SK-N-SH (cell line): ENCODE data around the gene MSANTD3. TPM values are rescaled to one million over a fixed set of nuclear protein-coding genes. Genes with fewer than 3 reads are reported as not detected.

ENCODE experiments used
- CTCF ChIA-PET: fragments of 300-600, 350-600 bp; formaldehyde crosslinking; extraction: SDS; loops from one replicate; lab custom pipeline; 2021; lab: Yijun Ruan, JAX
- POLR2A ChIA-PET: fragments of 350-600 bp; sonication (Branson Sonifier 250); formaldehyde crosslinking; extraction: SDS; loops from one replicate; lab custom pipeline; 2020; ENCODE audit warnings: antibody characterized with exemption, inconsistent platforms; lab: Yijun Ruan, JAX
- DNase-seq: peaks from one replicate; pipeline ENCODE4 v3.0.0; 2012
- H2AFZ ChIP-seq: fragments of 200-600 bp; sonication (generic); 2 replicates; pipeline ENCODE4 v1.8.1; 2016; ENCODE audit warnings: antibody characterized with exemption, mild to moderate bottlenecking, low read depth
- H3F3A ChIP-seq: fragments of 200-600 bp; sonication (generic); replicated peaks from 2 replicates; pipeline ENCODE3; 2016; ENCODE audit warnings: antibody characterized with exemption, mild to moderate bottlenecking; ENCODE audit not compliant: insufficient read depth
- H3K27ac ChIP-seq, 2 experiments: fragments of 200-500 bp in 1 of 2; fragments of 200-600 bp in 1 of 2; sonication (Bioruptor generic) in 1 of 2; sonication (generic), shearing (Covaris generic) in 1 of 2; 2 replicates each; pipeline versions ENCODE4 v1.5.1 to v1.6.1; 2014 to 2016; ENCODE audit warnings: low read depth in 2 of 2, inconsistent platforms in 1 of 2, low read length in 1 of 2, mild to moderate bottlenecking in 1 of 2, mixed read lengths in 1 of 2
- H3K27me3 ChIP-seq: fragments of 200-600 bp; sonication (generic), shearing (Covaris generic); 2 replicates; pipeline ENCODE4 v1.6.1; 2016; ENCODE audit warnings: mixed run types; ENCODE audit not compliant: insufficient read depth
- H3K36me3 ChIP-seq, 2 experiments: fragments of 200-500 bp in 1 of 2; fragments of 200-600 bp in 1 of 2; sonication (Bioruptor generic) in 1 of 2; sonication (generic) in 1 of 2; replicated peaks in 1 of 2; 2 replicates each; pipeline versions ENCODE3 to v1.5.1; 2014 to 2016; ENCODE audit warnings: low read length in 1 of 2, mild to moderate bottlenecking in 1 of 2; ENCODE audit not compliant: insufficient read depth in 2 of 2, control insufficient read depth in 1 of 2
- H3K4me1 ChIP-seq, 2 experiments: fragments of 200-500 bp in 1 of 2; fragments of 200-600 bp in 1 of 2; sonication (Bioruptor generic) in 1 of 2; sonication (generic), shearing (Covaris generic) in 1 of 2; 2 replicates each; pipeline versions ENCODE4 v1.5.1 to v1.6.1; 2014 to 2016; ENCODE audit warnings: low read depth in 1 of 2, low read length in 1 of 2, mixed run types in 1 of 2; ENCODE audit not compliant: insufficient read depth in 2 of 2, control insufficient read depth in 1 of 2
- H3K4me2 ChIP-seq: fragments of 200-600 bp; sonication (generic), shearing (Covaris generic); 2 replicates; pipeline ENCODE4 v1.6.1; 2017; ENCODE audit warnings: mixed run types
- H3K4me3 ChIP-seq, 2 experiments: fragments of 200-500 bp in 1 of 2; fragments of 200-600 bp in 1 of 2; sonication (Bioruptor generic) in 1 of 2; sonication (generic), shearing (Covaris generic) in 1 of 2; 2 replicates each; pipeline versions ENCODE4 v1.5.1 to v1.8.1; 2014 to 2016; ENCODE audit warnings: low read depth in 2 of 2, inconsistent platforms in 1 of 2, low read length in 1 of 2, mild to moderate bottlenecking in 1 of 2, mixed read lengths in 1 of 2, moderate library complexity in 1 of 2
- H3K79me2 ChIP-seq: fragments of 200-600 bp; sonication (generic); 2 replicates; pipeline ENCODE4 v1.8.1; 2017; ENCODE audit warnings: mild to moderate bottlenecking; ENCODE audit not compliant: insufficient read depth
- H3K9ac ChIP-seq: fragments of 200-600 bp; sonication (generic); 2 replicates; pipeline ENCODE4 v1.6.1; 2017; ENCODE audit warnings: mixed run types
- H3K9me2 ChIP-seq: fragments of 200-600 bp; sonication (generic); 2 replicates; pipeline ENCODE4 v1.6.1; 2017; ENCODE audit warnings: mixed run types
- H3K9me3 ChIP-seq: fragments of 200-600 bp; sonication (generic); 2 replicates; pipeline ENCODE4 v1.6.1; 2017; ENCODE audit warnings: mixed run types, mild to moderate bottlenecking, moderate library complexity
- H4K20me1 ChIP-seq: fragments of 200-600 bp; sonication (generic); 2 replicates; pipeline ENCODE4 v1.6.1; 2017; ENCODE audit warnings: mild to moderate bottlenecking, mixed run types; ENCODE audit not compliant: insufficient read depth
- ELF1 ChIP-seq: IDR thresholded peaks from 2 replicates; pipeline ENCODE4 v1.4.0; 2012
- FOSL2 ChIP-seq: IDR thresholded peaks from 2 replicates; pipeline ENCODE4 v1.4.0; 2012; ENCODE audit warnings: low read depth, mild to moderate bottlenecking, moderate library complexity, borderline replicate concordance
- FOXJ3 ChIP-seq: sonication (generic); formaldehyde crosslinking; IDR thresholded peaks from 2 replicates; pipeline ENCODE4 v1.5.1; 2020; ENCODE audit warnings: mild to moderate bottlenecking, missing genetic modification reagents
- IRF3 ChIP-seq: fragments of 150-350 bp; IDR thresholded peaks from 2 replicates; pipeline ENCODE4 v1.6.1; 2016; ENCODE audit warnings: mild to moderate bottlenecking, low read depth, low read length
- MXI1 ChIP-seq: IDR thresholded peaks from 2 replicates; pipeline ENCODE4 v1.6.1; 2012; ENCODE audit warnings: mild to moderate bottlenecking, low read depth, low read length, improper control_type of control experiment
- NRF1 ChIP-seq: IDR thresholded peaks from 2 replicates; pipeline ENCODE4 v1.6.1; 2012; ENCODE audit warnings: low read depth, mild to moderate bottlenecking, low read length
- RAD21 ChIP-seq: IDR thresholded peaks from 2 replicates; pipeline ENCODE4 v1.6.1; 2012; ENCODE audit warnings: mild to moderate bottlenecking, low read length
- RCOR1 ChIP-seq: fragments of 150-350 bp; IDR thresholded peaks from 2 replicates; pipeline ENCODE4 v1.6.1; 2017; ENCODE audit warnings: antibody characterized with exemption, low read length
- RFX5 ChIP-seq: IDR thresholded peaks from 2 replicates; pipeline ENCODE4 v1.6.1; 2012; ENCODE audit warnings: mild to moderate bottlenecking, improper control_type of control experiment, low read length
- RXRA ChIP-seq: IDR thresholded peaks from 2 replicates; pipeline ENCODE4 v1.4.0; 2012; ENCODE audit warnings: low read depth, mild to moderate bottlenecking, borderline replicate concordance
- TCF12 ChIP-seq: IDR thresholded peaks from 2 replicates; pipeline ENCODE4 v1.4.0; 2012
- ZBTB33 ChIP-seq: IDR thresholded peaks from 2 replicates; pipeline ENCODE4 v1.4.0; 2012; ENCODE audit warnings: low read depth, borderline replicate concordance
- WGBS: methylation state at CpG from one replicate; pipeline ENCODE4 v1.1.6; 2017; ENCODE audit warnings: low lambda C conversion rate; 5-methylcytosine and 5-hydroxymethylcytosine counted together
- polyA plus RNA-seq, 3 experiments: library from polyadenylated mRNA; depleted of rRNA; stranded (reverse); fragments of >200 nt; gene quantifications; 2 replicates each; pipeline ENCODE4 v1.2.3, GENCODE V29; 2012

The MSANTD3 gene
- polyA plus RNA-seq, 1 of the 3 experiments (the other 2 are of a cell fraction) = 48.3 TPM

- H3K9me3 ChIP-seq = 0 out of 2 replicates have a peak, but pooled peaks cover 5% of the 10 kb centered on the region
- H3F3A ChIP-seq = peaks cover 8% of the 10 kb centered on the region
- no peaks in the 10 kb centered on the region for H3K27me3 ChIP-seq
- H4K20me1 ChIP-seq = peaks cover 5% of the 10 kb centered on the region; the same call in 1 of the 2 replicates
- H3K4me2 ChIP-seq = no peak overlapping the region
- no peak overlapping the region for H2AFZ ChIP-seq
- no peak overlapping the region for H3K4me3 ChIP-seq
- H3K79me2 ChIP-seq = peaks cover 19% of the 10 kb centered on the region
- ChIA-PET CTCF (no interaction called here), POLR2A (no interaction called here)
- H3K9me2 ChIP-seq = no peaks in the 10 kb centered on the region
- no peak overlapping the region for H3K27ac ChIP-seq
- peaks cover 13 to 28% of the 10 kb centered on the region in 2 experiments for H3K36me3 ChIP-seq
- WGBS = 100% methylated on average over 1 of the region's 1 CpG
- no peak overlapping the region for H3K9ac ChIP-seq
- DNase-seq = no peak
- TF ChIP-seq TCF12 (no peak), RAD21 (no peak), RCOR1 (no peak), MXI1 (no peak), FOSL2 (no peak), RFX5 (no peak), NRF1 (no peak), RXRA (no peak), IRF3 (no peak), ELF1 (no peak), ZBTB33 (no peak)
- H3K4me1 ChIP-seq = no peaks in the 10 kb centered on the region
Observed at GRCh38 chr9:100457517-100457916, 30.6 kb downstream of the MSANTD3 start.

- TF ChIP-seq TCF12 (no peak), FOXJ3 (no peak)
- TF ChIP-seq, all 33 proteins: peak for 0
- Histone ChIP-seq H3K9me3 (no peaks in the 10 kb centered on the region), H3K4me3 (no peak overlapping the region), H3K9me2 (no peaks in the 10 kb centered on the region), H3K27ac (no peak overlapping the region), H3K4me1 (no peaks in the 10 kb centered on the region), H3F3A (peaks cover 3% of the 10 kb centered on the region), H3K27me3 (no peaks in the 10 kb centered on the region), H4K20me1 (peaks cover 5% of the 10 kb centered on the region; the same call in 1 of the 2 replicates), H3K79me2 (0 out of 2 replicates have a peak, but pooled peaks cover 7% of the 10 kb centered on the region), H2AFZ (no peak overlapping the region), H3K9ac (no peak overlapping the region), H3K36me3 (peaks cover 2 to 12% of the 10 kb centered on the region in 2 experiments), H3K4me2 (no peak overlapping the region)
- ChIA-PET CTCF (interaction anchor here (0.8 to 1.9 kb wide), 4 partner anchors 9 to 22 kb away, joined by 3 to 5 read pairs (median 4); no protein-coding TSS in a partner anchor), POLR2A (no interaction called here)
- WGBS = 95% methylated on average over 2 of the region's 2 CpGs
- DNase-seq = no peak
Observed at GRCh38 chr9:100459963-100460362, 33.0 kb downstream of the MSANTD3 start.
